OCI-LY3 (cell line): ENCODE results near the gene NRG3.

Experiments
- CTCF ChIP-seq: fragments of 200-600, 300-600 bp; sonication (generic); IDR thresholded peaks from 2 replicates; pipeline ENCODE4 v1.5.1; 2014; ENCODE audit warnings: antibody characterized with exemption, low read length, low read depth
- EZH2phosphoT487 ChIP-seq: fragments of 200-600 bp; shearing (Covaris generic); IDR thresholded peaks from 2 replicates; pipeline ENCODE4 v1.6.1; 2018; ENCODE audit warnings: antibody characterized with exemption, mixed run types, low read depth

GRCh38 chr10:82075605-82076004 lies 200.6 kb downstream of the NRG3 start:
- TF ChIP-seq CTCF (no peak), EZH2phosphoT487 (no peak)
